K562 (cell line): Measurements from ENCODE around the gene IGF2BP3. TPM values are rescaled to one million over a fixed set of nuclear protein-coding genes. Genes with fewer than 3 reads are reported as not detected.
A peak's percentile ranks its signal among the peaks of the same experiment; 100 is the strongest.

Source experiments
- ATAC-seq: fragments of 200-7000 bp; cut with Tn5 transposase; 3 replicates; pipeline ENCODE4 v1.9.1; 2020; ENCODE audit warnings: moderate library complexity
- BruUV-seq: library from RNA; stranded (reverse); fragments of 400-500 nt; replicated peaks from 2 replicates; lab custom pipeline; 2021; lab: Mats Ljungman, UMichigan
- CTCF ChIA-PET: fragments of 300-600 bp; formaldehyde crosslinking; extraction: SDS; loops from one replicate; lab custom pipeline; 2021; ENCODE audit warnings: low intra/inter-chr PET ratio; lab: Yijun Ruan, JAX
- POLR2A ChIA-PET: fragments of 300-600, 350-650 bp; sonication (Branson Sonifier 250); formaldehyde crosslinking; extraction: SDS; loops from one replicate; lab custom pipeline; 2021; ENCODE audit warnings: antibody characterized with exemption, inconsistent platforms; lab: Yijun Ruan, JAX
- DNase-seq, 4 experiments: peaks; one replicate each; pipeline versions ENCODE4 v3.0.0 to v3.0.0-alpha.2; 2011 to 2018; ENCODE audit warnings: low spot score in 3 of 4, mixed read lengths in 3 of 4; ENCODE audit errors: extremely low read depth in 1 of 4
- FAIRE-seq: peaks from 2 replicates; lab custom pipeline; 2011; peaks lifted over from hg19 to GRCh38; lab: Jason Lieb, UNC
- H2AFZ ChIP-seq: 2 replicates; pipeline ENCODE4 v1.6.0; 2011; ENCODE audit warnings: low read depth, low read length, control low read depth, inconsistent platforms
- H3K27ac ChIP-seq: fragments of 200-600 bp; 3 replicates; pipeline ENCODE4 v1.8.0; 2011; ENCODE audit warnings: low read depth, mild to moderate bottlenecking, control low read depth, inconsistent platforms, low read length, moderate library complexity, mixed read lengths; ENCODE audit errors: extremely low read depth
- H3K27me3 ChIP-seq, 2 experiments: fragments of 300-600 bp in 1 of 2; 2 replicates in 1 of 2; 3 replicates in 1 of 2; pipeline versions ENCODE4 v1.6.0 to v1.8.0; 2011; ENCODE audit warnings: inconsistent platforms in 2 of 2, low read length in 2 of 2, mild to moderate bottlenecking in 1 of 2, mixed read lengths in 1 of 2, moderate library complexity in 1 of 2; ENCODE audit not compliant: control insufficient read depth in 2 of 2, insufficient read depth in 2 of 2
- H3K36me3 ChIP-seq: fragments of 300-600 bp; 3 replicates; pipeline ENCODE4 v1.8.0; 2011; ENCODE audit warnings: mild to moderate bottlenecking, low read length, inconsistent platforms; ENCODE audit not compliant: control insufficient read depth, insufficient read depth
- H3K4me1 ChIP-seq, 2 experiments: fragments of 200-600 bp in 1 of 2; replicated peaks in 1 of 2; 2 replicates in 1 of 2; 3 replicates in 1 of 2; pipeline versions ENCODE4 v1.5.1 to v1.8.0; 2011; ENCODE audit warnings: inconsistent platforms in 2 of 2, low read length in 2 of 2, mild to moderate bottlenecking in 1 of 2, mixed read lengths in 1 of 2, moderate library complexity in 1 of 2; ENCODE audit not compliant: control insufficient read depth in 2 of 2, insufficient read depth in 2 of 2
- H3K4me2 ChIP-seq: 2 replicates; pipeline ENCODE4 v1.6.1; 2011; ENCODE audit warnings: low read length, control low read depth, inconsistent platforms, mixed read lengths; ENCODE audit not compliant: insufficient read depth
- H3K4me3 ChIP-seq: fragments of 200-600 bp; sonication (generic), shearing (Covaris generic); 2 replicates; pipeline ENCODE4 v1.5.1; 2016; ENCODE audit warnings: control low read depth, inconsistent platforms
- H3K79me2 ChIP-seq: fragments of 200-600 bp; 3 replicates; pipeline ENCODE4 v1.8.0; 2011; ENCODE audit warnings: low read length, inconsistent platforms; ENCODE audit not compliant: control insufficient read depth, insufficient read depth
- H3K9ac ChIP-seq, 2 experiments: 2 replicates each; pipeline versions ENCODE4 v1.6.0 to v1.6.1; 2011; ENCODE audit warnings: low read depth in 2 of 2, low read length in 2 of 2, control low read depth in 1 of 2, inconsistent platforms in 1 of 2, mild to moderate bottlenecking in 1 of 2, mixed read lengths in 1 of 2; ENCODE audit not compliant: insufficient read depth in 1 of 2
- H3K9me1 ChIP-seq: one replicate; pipeline ENCODE4 v1.6.0; 2011; ENCODE audit warnings: inconsistent platforms, mild to moderate bottlenecking, low read length, moderate library complexity; ENCODE audit not compliant: control insufficient read depth, insufficient read depth
- H3K9me3 ChIP-seq: replicated peaks from 2 replicates; pipeline ENCODE4 v1.5.1; 2011; ENCODE audit warnings: low read depth, low read length, inconsistent platforms; ENCODE audit not compliant: control insufficient read depth, insufficient read depth
- H4K20me1 ChIP-seq: replicated peaks from 2 replicates; pipeline ENCODE4 v1.6.1; 2011; ENCODE audit warnings: low read length, inconsistent platforms, mixed read lengths; ENCODE audit not compliant: control insufficient read depth, insufficient read depth
- MCM3 ChIP-seq: fragments of 450-650 bp; IDR thresholded peaks from 2 replicates; pipeline ENCODE4 v1.6.1; 2016
- NR3C1 ChIP-seq: sonication (generic); formaldehyde crosslinking; IDR thresholded peaks from 2 replicates; pipeline ENCODE4 v1.8.1; 2022; ENCODE audit warnings: missing genetic modification reagents
- WGBS: fragments of 100-300 bp; shearing (Covaris generic); methylation state at CpG from one replicate; pipeline ENCODE4 v1.1.6; 2016; ENCODE audit warnings: low coverage, mixed read lengths; ENCODE audit not compliant: insufficient coverage; ENCODE audit errors: missing lambda C conversion rate; 5-methylcytosine and 5-hydroxymethylcytosine counted together
- in situ Hi-C: fragments of 300-500 bp; cut with MboI; formaldehyde crosslinking; loops from 4 replicates; pipeline ENCODE4 v1.15.0; 2018; ENCODE audit warnings: inconsistent platforms, mixed read lengths
- intact Hi-C: fragments of 100-400 bp; cut with micrococcal nuclease; formaldehyde crosslinking; loops from 2 replicates; pipeline ENCODE4 v1.14.2; 2022
- polyA plus RNA-seq, 8 experiments: library from polyadenylated mRNA; depleted of rRNA in 4 of 8; stranded (reverse) in 5 of 8; unstranded in 3 of 8; fragments of >200 nt; fragmentation: Nextera tagmentation in 2 of 8; fragmentation: Illumina TruSeq in 1 of 8; extraction: Ambion mirVana in 2 of 8; extraction: Trizol in 1 of 8; gene quantifications; 2 replicates each; pipeline versions ENCODE4 v1.2.1 to v1.2.3, GENCODE V29; 2011 to 2014; ENCODE audit warnings: inconsistent platforms in 1 of 8, missing spikeins in 1 of 8
- total RNA-seq, 7 experiments: library from RNA; depleted of rRNA in 6 of 7; stranded (reverse); fragments of >200 nt in 6 of 7; fragmentation: Illumina TruSeq in 2 of 7; extraction: Trizol in 2 of 7; gene quantifications; 2 replicates each; pipeline versions ENCODE4 v1.2.1 to v1.2.3, GENCODE V29; 2011 to 2021; ENCODE audit warnings: low replicate concordance in 1 of 7

IGF2BP3 gene
- total and polyA plus RNA-seq, 9 of the 15 experiments (the other 6 are each of a cell fraction or from before 2014, with no cell fraction given): 8.4 to 88.1 (median 61.2) TPM

DNA sequence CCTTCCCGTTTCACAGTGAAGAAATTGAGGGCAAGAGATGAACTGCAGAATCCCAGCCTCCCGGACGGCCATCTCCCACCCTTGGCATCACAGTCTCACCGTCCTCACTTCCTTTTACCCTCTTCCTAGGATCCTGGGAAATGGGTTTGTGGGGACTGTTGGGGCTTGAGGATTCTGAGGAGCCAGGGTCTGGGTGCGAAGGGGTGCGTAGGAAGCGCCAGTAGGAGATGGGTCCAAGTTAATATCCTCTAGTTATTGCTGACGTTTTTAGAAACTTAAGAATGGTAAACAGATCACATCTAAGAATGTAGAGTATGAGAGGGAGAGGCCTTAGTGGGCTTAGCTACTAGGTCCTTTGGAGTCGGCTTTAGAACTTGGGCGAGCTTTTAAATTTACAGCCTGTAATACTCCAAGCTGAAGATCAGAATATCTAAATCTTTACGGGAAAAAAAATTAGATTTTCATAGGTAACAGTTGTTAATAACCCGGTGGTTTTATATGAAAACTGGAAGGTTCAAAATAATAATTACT is 170.5 kb downstream of the IGF2BP3 start:
- BruUV-seq: TSS peak; percentile 55
- CTCF ChIA-PET: no interaction called here
- intact Hi-C loops: loop anchor here (5.0 kb wide), 1 partner anchor 172 kb away; the partner anchor contains the start of gene IGF2BP3
- Histone ChIP-seq H3K36me3 (peaks cover 35% of the 10 kb centered on the region), H3K27me3 (no peaks in the 10 kb centered on the region), H4K20me1 (no peaks in the 10 kb centered on the region; the same call in 1 of the 2 replicates), H3K4me1 (peaks cover 0 to 13% of the 10 kb centered on the region in 2 experiments; a peak in 4 of 5 replicates), H3K4me2 (peak overlapping the region; percentile 99), H3K9me1 (no peaks in the 10 kb centered on the region)
- POLR2A ChIA-PET: interaction anchor here (0.5 to 2.1 kb wide), 5 partner anchors 8 to 115 kb away, joined by 3 to 6 read pairs (median 4); no protein-coding TSS in a partner anchor
- WGBS: 1% methylated on average over 12 of the region's 12 CpGs
- TF ChIP-seq MCM3 (no peak), NR3C1 (CRISPR knock-in tag) (0 out of 2 replicates have a peak, but pooled peaks have one; percentile 3)
- TF ChIP-seq, all 486 proteins: peak for 1
- H3K27ac ChIP-seq: peak overlapping the region; percentile 62
- DNase-seq (peak in 1 of 4 experiments; percentile 21), FAIRE-seq (no peak), ATAC-seq (peak; percentile 17)
- H3K9me3 ChIP-seq: no peaks in the 10 kb centered on the region
- in situ Hi-C loops: no loop called here
- H3K4me3 ChIP-seq: peak overlapping the region; percentile 81
- H3K79me2 ChIP-seq: peaks cover 50% of the 10 kb centered on the region
- H2AFZ ChIP-seq: peak overlapping the region; percentile 93
- H3K9ac ChIP-seq: peak overlapping the region; percentile 80 to 99
